Dermis microvascular lymphatic vessel endothelial cell (primary cell): ENCODE data around the gene XNDC1N. TPM values are rescaled to one million over a fixed set of nuclear protein-coding genes. Genes with fewer than 3 reads are reported as not detected.

ENCODE experiments used
- DNase-seq, 2 donors: peaks; one replicate each; pipeline versions ENCODE4 v3.0.0 to v3.0.0-alpha.2; 2010; ENCODE audit warnings: low read depth in 2 of 2
- total RNA-seq: library from RNA; depleted of rRNA; stranded (reverse); fragments of >200 nt; gene quantifications from 2 replicates; pipeline ENCODE4 v1.2.1, GENCODE V29; 2014

XNDC1N gene
- 6.0 and 6.2 TPM in 2 replicates for total RNA-seq

- peak; percentile 79 to 88 for DNase-seq
These were observed at the start of gene XNDC1N for GRCh38 chr11:71927820-71928736. Gene XNDC1N, minus strand, starts transcription at chr11:71928594. Its CDS starts 5,241 bp downstream, at chr11:71923353.

- peak; percentile 36 to 49 for DNase-seq
These were observed 49.5 kb upstream of the XNDC1N start for GRCh38 chr11:71977743-71978418.

GRCh38 chr11:71977090-71977489 lies 48.7 kb upstream of the XNDC1N start:
- DNase-seq, result no peak

- DNase-seq, result no peak
These were observed 48.2 kb upstream of the XNDC1N start for GRCh38 chr11:71976551-71976950.

GRCh38 chr11:71971680-71972079 lies 43.3 kb upstream of the XNDC1N start:
- DNase-seq, result no peak

- DNase-seq, result no peak
These were observed 36.2 kb upstream of the XNDC1N start for GRCh38 chr11:71964641-71965040.

GRCh38 chr11:71963468-71963867 lies 35.1 kb upstream of the XNDC1N start:
- DNase-seq, result no peak

- DNase-seq, result peak in 1 of 2 donors; percentile 45
These were observed 34.1 kb upstream of the XNDC1N start for GRCh38 chr11:71962428-71963038.

- no peak for DNase-seq
These were observed 27.6 kb upstream of the XNDC1N start for GRCh38 chr11:71955898-71956456.

- no peak for DNase-seq
These were observed 23.4 kb upstream of the XNDC1N start for GRCh38 chr11:71951741-71952310.

GRCh38 chr11:71949034-71949433 lies 20.6 kb upstream of the XNDC1N start:
- DNase-seq, result no peak

GRCh38 chr11:71948314-71949027 lies 20.1 kb upstream of the XNDC1N start:
- DNase-seq, result peak; percentile 36

GRCh38 chr11:71947498-71947897 lies 19.1 kb upstream of the XNDC1N start:
- no peak for DNase-seq

- peak in 1 of 2 donors; percentile 67 for DNase-seq
These were observed 17.8 kb upstream of the XNDC1N start for GRCh38 chr11:71946144-71946571.

GRCh38 chr11:71940561-71941219 lies 12.3 kb upstream of the XNDC1N start:
- no peak for DNase-seq

GRCh38 chr11:71937826-71938225 lies 9.4 kb upstream of the XNDC1N start:
- DNase-seq, result peak; percentile 17 to 42

- DNase-seq, result peak; percentile 26 to 87
These were observed 8.4 kb upstream of the XNDC1N start for GRCh38 chr11:71936825-71937224.

GRCh38 chr11:71935338-71935925 lies 7.0 kb upstream of the XNDC1N start:
- DNase-seq, result peak in 1 of 2 donors; percentile 53

- no peak for DNase-seq
These were observed 5.8 kb upstream of the XNDC1N start for GRCh38 chr11:71934213-71934612.
